Fibroblast of skin of left biceps (primary cell): ENCODE measurements around the gene LIM2.

Experiments
- DNase-seq, 2 experiments: peaks; one replicate each; pipeline ENCODE4 v3.0.0-alpha.2; 2013; ENCODE audit warnings: low read depth in 2 of 2

LIM2 gene

GRCh38 chr19:51339687-51340656, 47.8 kb downstream of the LIM2 start:
- peak; percentile 86 to 87 for DNase-seq

GRCh38 chr19:51339313-51339686, 48.5 kb downstream of the LIM2 start:
- no peak for DNase-seq

GRCh38 chr19:51338563-51339312, 49.0 kb downstream of the LIM2 start:
- DNase-seq = no peak

- no peak for DNase-seq
Measured at GRCh38 chr19:51337861-51338562, 49.8 kb downstream of the LIM2 start.

- DNase-seq = no peak
Measured at GRCh38 chr19:51337141-51337860, 50.5 kb downstream of the LIM2 start.

- no peak for DNase-seq
Measured at GRCh38 chr19:51333836-51334460, 53.8 kb downstream of the LIM2 start.

GRCh38 chr19:51331716-51332115, 56.1 kb downstream of the LIM2 start:
- no peak for DNase-seq

- no peak for DNase-seq
Measured at GRCh38 chr19:51331193-51331592, 56.6 kb downstream of the LIM2 start.

- DNase-seq = no peak
Measured at GRCh38 chr19:51330366-51330765, 57.4 kb downstream of the LIM2 start.
